ENCODE data around the gene FADS6. TPM values are rescaled to one million over a fixed set of nuclear protein-coding genes. Genes with fewer than 3 reads are reported as not detected.

Gene FADS6
- total RNA-seq, 1 donor from 2014 or later = not detected

DNA sequence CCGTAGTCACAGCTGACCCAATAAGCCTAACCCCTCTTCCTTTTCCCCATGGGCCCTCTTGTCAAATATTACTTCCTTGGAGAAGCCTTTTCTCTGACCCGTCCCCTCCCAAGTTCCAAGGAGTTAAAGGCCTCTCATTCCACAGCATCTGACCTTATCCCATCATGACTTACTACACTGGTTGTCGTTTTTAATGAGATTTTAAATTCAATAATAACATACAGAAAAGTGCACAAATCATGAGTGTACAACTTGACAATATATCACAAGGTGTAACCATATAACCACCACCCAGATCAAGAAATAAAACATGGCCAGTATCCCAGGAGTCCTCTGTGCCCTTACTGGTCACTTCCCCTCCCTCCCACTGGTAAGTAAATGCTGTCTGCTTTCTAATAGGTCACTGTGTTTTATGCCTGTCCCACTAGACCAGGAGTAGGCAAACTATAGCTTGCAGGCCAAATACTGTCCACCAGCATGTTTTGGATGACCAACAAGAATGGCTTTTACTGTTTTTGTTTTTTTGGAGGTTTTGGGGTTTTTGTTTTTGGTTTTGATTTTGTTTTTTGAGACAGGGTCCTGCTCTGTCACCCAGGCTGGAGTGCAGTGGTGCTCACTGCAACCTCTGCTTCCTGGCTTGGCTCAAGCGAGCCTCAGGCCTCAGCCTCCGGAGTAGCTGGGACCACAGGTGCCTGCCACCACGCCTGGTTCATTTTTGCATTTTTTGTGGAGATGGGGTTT lies 19.4 kb downstream of the FADS6 start:
- Mint-ChIP-seq H3K27me3 (ENCODE audit: unreplicated experiment) (peaks cover 24% of the 10 kb centered on the region), H3K27ac (ENCODE audit: unreplicated experiment) (peak overlapping the region; percentile 85), H3K4me3 (ENCODE audit: unreplicated experiment) (peak overlapping the region; percentile 87), H3K36me3 (ENCODE audit: low read depth, unreplicated experiment) (peaks cover 11% of the 10 kb centered on the region), H3K4me1 (ENCODE audit: unreplicated experiment) (peaks cover 29% of the 10 kb centered on the region), H3K9me3 (ENCODE audit: unreplicated experiment) (no peaks in the 10 kb centered on the region)
- DNase-seq (ENCODE audit: low spot score) = no peak
- TF ChIP-seq, protein P1, sequence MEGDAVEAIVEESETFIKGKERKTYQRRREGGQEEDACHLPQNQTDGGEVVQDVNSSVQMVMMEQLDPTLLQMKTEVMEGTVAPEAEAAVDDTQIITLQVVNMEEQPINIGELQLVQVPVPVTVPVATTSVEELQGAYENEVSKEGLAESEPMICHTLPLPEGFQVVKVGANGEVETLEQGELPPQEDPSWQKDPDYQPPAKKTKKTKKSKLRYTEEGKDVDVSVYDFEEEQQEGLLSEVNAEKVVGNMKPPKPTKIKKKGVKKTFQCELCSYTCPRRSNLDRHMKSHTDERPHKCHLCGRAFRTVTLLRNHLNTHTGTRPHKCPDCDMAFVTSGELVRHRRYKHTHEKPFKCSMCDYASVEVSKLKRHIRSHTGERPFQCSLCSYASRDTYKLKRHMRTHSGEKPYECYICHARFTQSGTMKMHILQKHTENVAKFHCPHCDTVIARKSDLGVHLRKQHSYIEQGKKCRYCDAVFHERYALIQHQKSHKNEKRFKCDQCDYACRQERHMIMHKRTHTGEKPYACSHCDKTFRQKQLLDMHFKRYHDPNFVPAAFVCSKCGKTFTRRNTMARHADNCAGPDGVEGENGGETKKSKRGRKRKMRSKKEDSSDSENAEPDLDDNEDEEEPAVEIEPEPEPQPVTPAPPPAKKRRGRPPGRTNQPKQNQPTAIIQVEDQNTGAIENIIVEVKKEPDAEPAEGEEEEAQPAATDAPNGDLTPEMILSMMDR (IDR thresholded peaks at IDR 0.05; ENCODE audit: unreplicated experiment) = no peak

DNA sequence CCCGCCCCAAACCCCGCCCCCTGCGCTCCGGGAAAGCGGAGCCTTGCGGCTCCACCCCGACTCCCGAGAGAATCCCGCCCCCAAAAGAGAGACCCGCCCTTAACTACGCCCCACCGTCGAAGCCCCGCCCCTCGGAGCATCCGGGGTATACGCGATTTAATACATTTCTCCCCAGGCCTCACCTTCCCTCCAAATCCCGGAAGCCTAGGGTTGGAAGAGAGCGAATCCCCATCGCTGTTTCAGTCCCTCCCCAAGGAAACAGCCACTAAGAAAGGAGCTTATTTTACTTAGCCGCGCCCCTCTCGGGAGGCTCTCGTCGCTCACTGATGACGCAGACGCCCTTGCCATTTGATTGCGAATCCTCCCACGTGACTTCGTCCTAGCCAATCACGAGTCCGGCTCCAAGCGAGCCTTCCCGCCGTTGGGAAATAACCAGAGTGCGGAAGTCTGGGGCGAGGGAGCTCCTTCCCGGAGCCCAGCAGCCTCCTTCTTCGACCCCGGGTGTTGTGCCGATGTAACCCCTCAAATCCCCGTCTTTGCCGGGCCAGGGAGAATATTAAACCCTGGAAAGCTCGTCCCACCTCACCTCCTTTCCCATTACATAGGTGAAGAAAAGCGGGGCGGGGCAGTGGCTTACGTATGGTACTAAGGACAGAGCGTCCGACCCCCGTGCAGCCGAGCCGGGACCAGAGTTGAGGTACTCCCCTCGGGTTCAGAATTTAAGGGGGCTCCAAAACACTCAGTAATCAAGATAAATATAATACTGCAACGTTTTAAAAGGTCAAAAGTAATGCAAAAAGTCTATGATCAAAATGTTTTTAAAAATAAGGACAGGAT lies 20.2 kb downstream of the FADS6 start:
- TF ChIP-seq, protein P1 (IDR thresholded peaks at IDR 0.05; ENCODE audit: unreplicated experiment) = no peak
- peak; percentile 98 for DNase-seq (ENCODE audit: low spot score)
- H3K4me3 Mint-ChIP-seq (ENCODE audit: unreplicated experiment) = peak overlapping the region; percentile 87
- H3K36me3 Mint-ChIP-seq (ENCODE audit: low read depth, unreplicated experiment) = peaks cover 18% of the 10 kb centered on the region
- H3K9me3 Mint-ChIP-seq (ENCODE audit: unreplicated experiment) = no peaks in the 10 kb centered on the region
- peaks cover 27% of the 10 kb centered on the region for H3K27me3 Mint-ChIP-seq (ENCODE audit: unreplicated experiment)
- peak overlapping the region; percentile 85 for H3K27ac Mint-ChIP-seq (ENCODE audit: unreplicated experiment)
- peaks cover 36% of the 10 kb centered on the region for H3K4me1 Mint-ChIP-seq (ENCODE audit: unreplicated experiment)

DNA sequence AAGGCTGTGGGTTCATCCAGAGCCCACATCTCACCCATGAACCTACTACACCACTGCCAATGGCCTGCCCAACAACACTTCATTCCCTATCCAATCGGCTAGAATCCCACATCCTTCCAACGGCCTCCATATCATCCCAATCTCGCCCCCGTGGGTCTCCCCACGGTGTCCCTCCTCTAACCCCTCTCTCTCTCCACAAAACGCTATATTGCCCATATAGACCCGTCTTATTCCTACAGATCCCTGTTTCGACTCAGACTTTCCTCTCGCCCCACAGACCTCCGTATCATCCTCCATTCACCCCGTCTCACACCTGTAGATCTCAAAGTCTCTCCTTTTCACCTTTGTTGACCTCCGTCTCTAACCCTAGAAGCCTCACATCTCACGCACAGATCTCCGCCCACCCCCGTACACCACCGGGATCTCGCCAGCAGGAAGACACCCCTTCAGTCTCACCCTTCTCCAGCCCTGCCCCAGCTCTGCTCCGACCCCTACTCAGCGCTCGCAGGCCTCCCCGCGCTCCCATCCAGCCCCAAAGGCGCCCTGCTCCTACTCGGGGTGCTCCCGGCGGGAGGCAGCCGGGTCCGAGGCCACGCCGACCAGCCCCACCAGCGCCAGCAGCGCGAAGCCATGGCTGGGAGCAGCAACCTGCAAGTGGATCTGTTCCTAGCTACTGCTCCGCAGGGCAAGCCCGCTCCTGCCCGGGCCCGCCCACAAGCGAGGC lies 21.0 kb downstream of the FADS6 start, which contains the start of gene FDXR:
Gene FDXR (minus strand): TSS at position 682 of the 724 bp plus-strand sequence. CDS start 50 bp downstream, at position 632.
- Mint-ChIP-seq H3K4me3 (ENCODE audit: unreplicated experiment) (peak within 1 kb of the TSS; percentile 95), H3K4me1 (ENCODE audit: unreplicated experiment) (peaks cover 42% of the 10 kb centered on the region), H3K36me3 (ENCODE audit: low read depth, unreplicated experiment) (peaks cover 18% of the 10 kb centered on the region), H3K27ac (ENCODE audit: unreplicated experiment) (peak within 1 kb of the TSS; percentile 85), H3K9me3 (ENCODE audit: unreplicated experiment) (no peaks in the 10 kb centered on the region), H3K27me3 (ENCODE audit: unreplicated experiment) (peaks cover 27% of the 10 kb centered on the region)
- no peak for DNase-seq (ENCODE audit: low spot score)
- TF ChIP-seq, protein P1 (IDR thresholded peaks at IDR 0.05; ENCODE audit: unreplicated experiment) = no peak

DNA sequence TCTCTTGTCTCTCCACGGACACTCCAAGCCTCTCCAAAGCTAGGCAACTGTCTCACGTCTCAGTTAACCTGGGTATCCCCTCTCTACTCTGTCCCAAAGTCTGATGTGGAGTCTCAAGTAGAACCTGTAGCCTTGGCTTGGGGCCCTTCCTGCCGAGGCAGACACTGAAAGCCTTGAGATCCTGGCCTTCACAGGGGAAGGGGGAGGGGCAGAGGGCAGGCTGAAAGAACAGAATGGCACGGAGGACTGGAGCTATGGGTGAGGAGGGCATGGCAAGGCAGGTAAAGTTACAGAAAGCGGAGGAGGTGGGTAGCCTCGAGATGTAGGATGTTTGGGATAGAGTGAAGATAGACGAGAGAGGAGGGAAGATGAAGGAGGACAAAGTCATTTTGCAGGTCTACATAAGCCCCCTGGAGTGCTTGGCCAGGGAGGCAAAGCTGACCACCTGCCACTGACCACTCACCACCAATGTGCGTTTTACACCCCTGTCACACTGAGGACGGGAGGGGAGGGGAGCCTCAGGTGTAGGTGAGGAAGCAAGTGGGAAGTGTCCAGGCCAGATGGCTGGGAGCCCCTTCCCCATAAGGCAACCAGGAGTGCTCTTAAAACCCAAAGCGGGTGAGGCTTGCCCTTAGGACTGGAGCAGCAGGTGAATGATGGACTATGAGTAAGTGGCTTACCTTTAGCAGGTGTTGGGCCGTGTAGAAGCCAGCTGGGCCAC lies 21.9 kb downstream of the FADS6 start:
- Mint-ChIP-seq H3K36me3 (ENCODE audit: low read depth, unreplicated experiment) (peaks cover 18% of the 10 kb centered on the region), H3K27me3 (ENCODE audit: unreplicated experiment) (peaks cover 27% of the 10 kb centered on the region), H3K4me3 (ENCODE audit: unreplicated experiment) (peak overlapping the region; percentile 95), H3K4me1 (ENCODE audit: unreplicated experiment) (peaks cover 42% of the 10 kb centered on the region), H3K27ac (ENCODE audit: unreplicated experiment) (peak overlapping the region; percentile 62), H3K9me3 (ENCODE audit: unreplicated experiment) (no peaks in the 10 kb centered on the region)
- TF ChIP-seq, protein P1 (IDR thresholded peaks at IDR 0.05; ENCODE audit: unreplicated experiment) = no peak
- DNase-seq (ENCODE audit: low spot score) = no peak

Measured in endothelial cell (in vitro differentiated cells).